SU-DHL-6 (cell line): Measurements from ENCODE around the gene FKBP2.

ENCODE experiments used
- H2AFZ ChIP-seq: fragments of 200-600 bp; sonication (generic); 2 replicates; pipeline ENCODE4 v1.6.1; 2014; ENCODE audit warnings: low read depth, mild to moderate bottlenecking, moderate library complexity, mixed read lengths, antibody characterized with exemption, low read length; ENCODE audit not compliant: severe bottlenecking
- H3F3A ChIP-seq: fragments of 200-600 bp; shearing (Covaris generic); 2 replicates; pipeline ENCODE4 v1.6.0; 2016; ENCODE audit warnings: antibody characterized with exemption, mild to moderate bottlenecking; ENCODE audit not compliant: insufficient read depth
- H3K27ac ChIP-seq: fragments of 200-600 bp; sonication (generic); 2 replicates; pipeline ENCODE4 v1.5.1; 2016; ENCODE audit warnings: low read depth, mild to moderate bottlenecking, low read length, moderate library complexity, mixed read lengths
- H3K27me3 ChIP-seq: fragments of 200-600 bp; sonication (generic), shearing (Covaris generic); 2 replicates; pipeline ENCODE4 v1.6.0; 2014; ENCODE audit warnings: mild to moderate bottlenecking, low read length
- H3K36me3 ChIP-seq: fragments of 200-600 bp; sonication (generic); 2 replicates; pipeline ENCODE4 v1.6.1; 2014; ENCODE audit warnings: mild to moderate bottlenecking, low read length, mixed read lengths
- H3K4me2 ChIP-seq: fragments of 300-600, 200-600 bp; shearing (Covaris generic), sonication (generic); 2 replicates; pipeline ENCODE4 v1.6.0; 2014; ENCODE audit warnings: low read length, low read depth, mild to moderate bottlenecking; ENCODE audit not compliant: poor library complexity, severe bottlenecking
- H3K4me3 ChIP-seq: fragments of 200-600 bp; sonication (generic); 2 replicates; pipeline ENCODE4 v1.5.1; 2014; ENCODE audit warnings: antibody characterized with exemption, low read length, mild to moderate bottlenecking, mixed read lengths; ENCODE audit not compliant: insufficient read depth, poor library complexity, severe bottlenecking
- H3K79me2 ChIP-seq: fragments of 200-600 bp; sonication (generic); 2 replicates; pipeline ENCODE4 v1.6.1; 2014; ENCODE audit warnings: mild to moderate bottlenecking, low read length, moderate library complexity; ENCODE audit not compliant: insufficient read depth
- H3K9ac ChIP-seq: fragments of 200-600 bp; sonication (generic); 2 replicates; pipeline ENCODE4 v1.7.0; 2014; ENCODE audit warnings: mild to moderate bottlenecking, low read length
- H3K9me2 ChIP-seq: fragments of 200-600 bp; sonication (generic); replicated peaks from 2 replicates; pipeline ENCODE4 v1.6.1; 2014; ENCODE audit warnings: low read length; ENCODE audit not compliant: insufficient read depth
- H3K9me3 ChIP-seq: fragments of 200-600 bp; sonication (generic); 2 replicates; pipeline ENCODE4 v1.6.1; 2014; ENCODE audit warnings: low read length, mixed read lengths; ENCODE audit not compliant: insufficient read depth
- H4K20me1 ChIP-seq: fragments of 200-600 bp; sonication (generic); 2 replicates; pipeline ENCODE4 v1.6.1; 2014; ENCODE audit warnings: low read depth, mild to moderate bottlenecking, antibody characterized with exemption, low read length, moderate library complexity, mixed read lengths
- EZH2phosphoT487 ChIP-seq: fragments of 200-600 bp; sonication (generic), shearing (Covaris generic); conservative IDR thresholded peaks from 2 replicates; pipeline ENCODE4 v1.6.1; 2018; ENCODE audit warnings: mild to moderate bottlenecking, antibody characterized with exemption, low read length, moderate library complexity, mixed read lengths
- TF ChIP-seq, protein P1 (sequence below): fragments of 200-600 bp; sonication (generic); IDR thresholded peaks from one replicate; pipeline ENCODE4 v1.5.1; 2017; ENCODE audit warnings: antibody characterized with exemption, mild to moderate bottlenecking, low read length, moderate library complexity; ENCODE audit not compliant: insufficient read depth, poor library complexity, severe bottlenecking

FKBP2 gene

DNA sequence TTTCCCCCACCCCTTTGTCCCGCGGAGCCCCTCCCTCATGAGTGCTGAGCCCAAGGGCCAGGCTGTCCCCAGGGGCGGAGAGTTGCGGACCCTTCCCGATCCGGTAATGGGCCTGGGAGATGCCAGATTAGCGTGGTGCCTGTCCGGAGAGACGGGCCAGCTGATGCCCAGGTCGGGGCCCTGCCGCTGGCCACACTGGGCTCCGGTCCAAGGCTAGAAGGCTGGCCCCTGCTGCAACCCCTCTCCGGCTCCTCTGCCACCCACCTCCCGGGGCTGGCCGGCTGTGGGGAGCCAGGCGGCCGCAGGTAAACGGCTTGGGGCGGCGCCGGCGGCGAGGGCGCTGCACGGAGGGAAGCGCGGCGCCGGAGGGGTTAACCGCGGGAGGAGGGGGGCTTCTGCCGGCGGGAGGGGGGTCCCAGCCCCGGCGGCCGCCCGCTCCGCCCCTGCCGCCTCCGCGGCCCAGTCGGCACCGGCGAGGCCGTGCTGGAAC is 50.4 kb downstream of the FKBP2 start, which contains the start of gene KCNK4:
Gene KCNK4, plus strand, starts transcription at position 41 of the 490 bp plus-strand sequence. CDS start 1,717 bp downstream, outside the sequence.
- Histone ChIP-seq H3K9ac (no peak within 1 kb of the TSS), H3K4me2 (no peak within 1 kb of the TSS)
- TF ChIP-seq EZH2phosphoT487 = no peak
- TF ChIP-seq, protein P1, sequence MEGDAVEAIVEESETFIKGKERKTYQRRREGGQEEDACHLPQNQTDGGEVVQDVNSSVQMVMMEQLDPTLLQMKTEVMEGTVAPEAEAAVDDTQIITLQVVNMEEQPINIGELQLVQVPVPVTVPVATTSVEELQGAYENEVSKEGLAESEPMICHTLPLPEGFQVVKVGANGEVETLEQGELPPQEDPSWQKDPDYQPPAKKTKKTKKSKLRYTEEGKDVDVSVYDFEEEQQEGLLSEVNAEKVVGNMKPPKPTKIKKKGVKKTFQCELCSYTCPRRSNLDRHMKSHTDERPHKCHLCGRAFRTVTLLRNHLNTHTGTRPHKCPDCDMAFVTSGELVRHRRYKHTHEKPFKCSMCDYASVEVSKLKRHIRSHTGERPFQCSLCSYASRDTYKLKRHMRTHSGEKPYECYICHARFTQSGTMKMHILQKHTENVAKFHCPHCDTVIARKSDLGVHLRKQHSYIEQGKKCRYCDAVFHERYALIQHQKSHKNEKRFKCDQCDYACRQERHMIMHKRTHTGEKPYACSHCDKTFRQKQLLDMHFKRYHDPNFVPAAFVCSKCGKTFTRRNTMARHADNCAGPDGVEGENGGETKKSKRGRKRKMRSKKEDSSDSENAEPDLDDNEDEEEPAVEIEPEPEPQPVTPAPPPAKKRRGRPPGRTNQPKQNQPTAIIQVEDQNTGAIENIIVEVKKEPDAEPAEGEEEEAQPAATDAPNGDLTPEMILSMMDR = no peak

DNA sequence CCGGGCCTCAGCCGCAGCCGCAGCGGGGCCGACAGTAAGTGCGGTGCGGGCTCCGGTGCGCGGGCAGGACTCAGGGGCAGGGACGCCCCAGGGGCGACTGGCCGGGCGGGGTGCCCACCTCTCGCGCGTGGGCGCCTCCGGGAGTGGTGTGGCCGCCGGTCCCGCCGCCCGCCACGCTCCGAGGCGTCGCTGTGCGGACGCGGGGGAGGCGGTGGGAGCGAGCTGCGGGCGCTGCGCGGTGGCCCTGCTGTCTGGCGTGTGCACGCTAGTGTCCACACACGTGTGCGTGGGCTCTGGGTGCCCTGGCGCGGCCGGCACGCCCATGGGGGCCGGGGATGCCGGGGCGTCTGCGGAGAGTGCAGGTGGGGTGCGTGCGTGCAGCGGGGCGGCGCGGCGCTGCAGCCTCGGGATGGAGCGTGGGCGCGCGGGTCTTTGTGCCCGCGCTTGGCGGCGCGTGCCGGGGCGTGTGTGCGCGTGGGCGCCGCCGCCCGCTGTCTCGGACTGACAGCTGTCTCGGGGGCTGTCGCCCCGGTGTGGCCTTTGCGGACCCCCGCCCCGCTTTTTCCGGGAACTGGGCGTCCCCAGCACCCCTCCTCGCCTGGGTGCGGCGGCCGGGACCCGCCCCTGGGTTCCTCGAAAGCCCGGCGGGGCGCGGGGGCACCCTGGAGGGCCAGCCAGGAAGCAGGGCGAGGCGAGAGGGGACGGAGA is 51.0 kb downstream of the FKBP2 start:
- Histone ChIP-seq H3K4me2 (no peak overlapping the region), H3K27me3 (no peaks in the 10 kb centered on the region), H4K20me1 (no peaks in the 10 kb centered on the region), H3K9ac (no peak overlapping the region), H2AFZ (no peak overlapping the region), H3F3A (no peaks in the 10 kb centered on the region), H3K36me3 (no peaks in the 10 kb centered on the region), H3K9me3 (no peaks in the 10 kb centered on the region), H3K4me3 (no peak overlapping the region), H3K79me2 (no peaks in the 10 kb centered on the region), H3K9me2 (no peaks in the 10 kb centered on the region), H3K27ac (no peak overlapping the region)
- TF ChIP-seq, protein P1 = no peak
- TF ChIP-seq EZH2phosphoT487 = no peak

More for the DNA sequence above, 50.4 kb downstream of the FKBP2 start, which contains the start of gene KCNK4:
- Histone ChIP-seq H2AFZ (no peak within 1 kb of the TSS), H3K9me3 (no peaks in the 10 kb centered on the region), H3K79me2 (no peaks in the 10 kb centered on the region), H3F3A (no peaks in the 10 kb centered on the region), H3K9me2 (no peaks in the 10 kb centered on the region), H3K27ac (no peak within 1 kb of the TSS), H4K20me1 (no peaks in the 10 kb centered on the region), H3K4me3 (no peak within 1 kb of the TSS), H3K27me3 (no peaks in the 10 kb centered on the region), H3K36me3 (no peaks in the 10 kb centered on the region)

DNA sequence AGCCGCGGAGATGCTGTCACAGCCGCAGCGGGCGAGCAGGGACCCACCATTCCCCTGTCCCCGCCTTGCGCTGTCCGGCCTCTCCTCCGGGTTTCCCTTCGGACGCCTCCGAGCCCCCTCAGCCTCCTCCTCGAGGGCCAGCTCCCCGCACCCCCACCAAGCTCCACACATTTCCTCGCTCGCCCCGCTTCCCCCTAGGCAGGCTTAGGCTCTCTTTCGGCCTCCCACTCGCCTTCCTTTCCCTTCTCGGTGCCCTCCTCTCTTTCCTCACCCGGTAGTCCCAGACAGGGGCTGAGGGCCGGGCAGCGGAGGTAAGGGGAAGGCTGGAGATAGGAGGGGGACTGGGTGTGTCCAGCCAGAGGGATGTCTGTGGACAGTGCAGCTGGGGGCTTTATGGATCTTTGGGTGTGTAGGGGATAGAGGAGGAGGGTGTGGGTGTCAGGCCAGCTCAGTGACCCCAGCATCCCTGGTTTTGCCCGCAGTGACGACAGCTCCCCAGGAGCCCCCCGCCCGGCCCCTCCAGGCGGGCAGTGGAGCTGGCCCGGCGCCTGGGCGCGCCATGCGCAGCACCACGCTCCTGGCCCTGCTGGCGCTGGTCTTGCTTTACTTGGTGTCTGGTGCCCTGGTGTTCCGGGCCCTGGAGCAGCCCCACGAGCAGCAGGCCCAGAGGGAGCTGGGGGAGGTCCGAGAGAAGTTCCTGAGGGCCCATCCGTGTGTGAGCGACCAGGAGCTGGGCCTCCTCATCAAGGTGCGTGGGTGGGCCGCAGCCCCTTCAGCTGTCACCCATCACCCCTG is 51.8 kb downstream of the FKBP2 start:
- no peak overlapping the region for H3K4me2 ChIP-seq
- no peak overlapping the region for H2AFZ ChIP-seq
- H3K9me3 ChIP-seq = no peaks in the 10 kb centered on the region
- H3K27ac ChIP-seq = no peak overlapping the region
- H3K9me2 ChIP-seq = no peaks in the 10 kb centered on the region
- H3K27me3 ChIP-seq = no peaks in the 10 kb centered on the region
- TF ChIP-seq EZH2phosphoT487 = no peak
- TF ChIP-seq, protein P1 = no peak
- H3F3A ChIP-seq = no peaks in the 10 kb centered on the region
- no peaks in the 10 kb centered on the region for H3K36me3 ChIP-seq
- H3K79me2 ChIP-seq = no peaks in the 10 kb centered on the region
- H3K9ac ChIP-seq = no peak overlapping the region
- no peaks in the 10 kb centered on the region for H4K20me1 ChIP-seq
- H3K4me3 ChIP-seq = no peak overlapping the region
